GM19023 (cell line): ENCODE results near the gene RNF112.

Experiments
- ATAC-seq: cut with Tn5 transposase; IDR thresholded peaks from one replicate; pipeline ENCODE4 v1.9.1; 2021; ENCODE audit warnings: mild to moderate bottlenecking, moderate library complexity; ENCODE audit not compliant: unreplicated experiment

RNF112 gene

GRCh38 chr17:19372866-19373504 lies 38.0 kb upstream of the RNF112 start:
- no peak for ATAC-seq

GRCh38 chr17:19374136-19374535 lies 36.9 kb upstream of the RNF112 start:
- ATAC-seq = no peak

- no peak for ATAC-seq
These were observed 35.3 kb upstream of the RNF112 start for GRCh38 chr17:19375732-19376131.

GRCh38 chr17:19376811-19377210 lies 34.2 kb upstream of the RNF112 start:
- ATAC-seq = no peak

GRCh38 chr17:19377602-19378415 lies 33.2 kb upstream of the RNF112 start:
- peak; percentile 94 for ATAC-seq

- peak; percentile 22 for ATAC-seq
These were observed 32.3 kb upstream of the RNF112 start, which contains the start of gene MAPK7 for GRCh38 chr17:19378416-19379360. Gene MAPK7 (plus strand): TSS chr17:19378498. CDS start chr17:19378901, 403 bp downstream.

GRCh38 chr17:19379361-19380065 lies 31.5 kb upstream of the RNF112 start:
- ATAC-seq = no peak

- no peak for ATAC-seq
These were observed 30.3 kb upstream of the RNF112 start for GRCh38 chr17:19380481-19381301.

- no peak for ATAC-seq
These were observed 29.7 kb upstream of the RNF112 start for GRCh38 chr17:19381361-19381740.

- ATAC-seq = no peak
These were observed 29.1 kb upstream of the RNF112 start for GRCh38 chr17:19381741-19382444.

- no peak for ATAC-seq
These were observed 28.2 kb upstream of the RNF112 start for GRCh38 chr17:19382531-19383444.

- no peak for ATAC-seq
These were observed 27.2 kb upstream of the RNF112 start for GRCh38 chr17:19383681-19384470.

GRCh38 chr17:19384723-19385391 lies 26.2 kb upstream of the RNF112 start:
- ATAC-seq = no peak

- ATAC-seq = no peak
These were observed 25.5 kb upstream of the RNF112 start for GRCh38 chr17:19385521-19385983.

GRCh38 chr17:19386051-19386929 lies 24.7 kb upstream of the RNF112 start:
- no peak for ATAC-seq
